Measurements from ENCODE around the gene PLD2. TPM values are rescaled to one million over a fixed set of nuclear protein-coding genes. Genes with fewer than 3 reads are reported as not detected.
"Not testable (repeated sequence)": the region's sequence is repeated elsewhere in the genome, so short reads cannot be mapped to it uniquely, and the experiment has no call there.

The PLD2 gene
- total RNA-seq, 1 experiment from 2014 or later = 24.3 TPM

DNA sequence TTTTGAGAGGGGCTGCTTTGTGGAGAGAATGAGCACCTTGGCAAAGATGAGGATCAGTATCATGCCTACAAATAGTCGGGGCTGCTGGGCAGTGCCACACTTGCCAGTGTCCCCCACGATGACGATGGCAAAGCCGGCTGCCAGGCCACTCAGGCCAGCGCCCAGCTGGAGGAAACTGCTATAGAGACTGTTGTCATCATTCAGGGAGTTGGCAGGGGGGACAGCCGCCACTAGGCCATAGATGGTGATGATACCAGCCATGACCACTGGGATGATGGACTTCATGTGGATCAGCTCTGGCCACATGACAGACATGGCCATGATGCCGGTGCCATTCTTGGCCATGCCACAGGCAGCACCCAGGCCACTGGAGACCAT, 50.0 kb downstream of the PLD2 start:
- no peaks in the 10 kb centered on the region for H3K27me3 ChIP-seq (ENCODE audit: low read length)
- H4K20me1 ChIP-seq (ENCODE audit: low read length) = no peaks in the 10 kb centered on the region
- ATAC-seq (no peak), DNase-seq (no peak)
- ChIA-PET POLR2A (ENCODE audit: unreplicated experiment) (no interaction called here), CTCF (no interaction called here)
- H3K27ac ChIP-seq (ENCODE audit: low read length) = no peak overlapping the region
- TF ChIP-seq, protein P1, sequence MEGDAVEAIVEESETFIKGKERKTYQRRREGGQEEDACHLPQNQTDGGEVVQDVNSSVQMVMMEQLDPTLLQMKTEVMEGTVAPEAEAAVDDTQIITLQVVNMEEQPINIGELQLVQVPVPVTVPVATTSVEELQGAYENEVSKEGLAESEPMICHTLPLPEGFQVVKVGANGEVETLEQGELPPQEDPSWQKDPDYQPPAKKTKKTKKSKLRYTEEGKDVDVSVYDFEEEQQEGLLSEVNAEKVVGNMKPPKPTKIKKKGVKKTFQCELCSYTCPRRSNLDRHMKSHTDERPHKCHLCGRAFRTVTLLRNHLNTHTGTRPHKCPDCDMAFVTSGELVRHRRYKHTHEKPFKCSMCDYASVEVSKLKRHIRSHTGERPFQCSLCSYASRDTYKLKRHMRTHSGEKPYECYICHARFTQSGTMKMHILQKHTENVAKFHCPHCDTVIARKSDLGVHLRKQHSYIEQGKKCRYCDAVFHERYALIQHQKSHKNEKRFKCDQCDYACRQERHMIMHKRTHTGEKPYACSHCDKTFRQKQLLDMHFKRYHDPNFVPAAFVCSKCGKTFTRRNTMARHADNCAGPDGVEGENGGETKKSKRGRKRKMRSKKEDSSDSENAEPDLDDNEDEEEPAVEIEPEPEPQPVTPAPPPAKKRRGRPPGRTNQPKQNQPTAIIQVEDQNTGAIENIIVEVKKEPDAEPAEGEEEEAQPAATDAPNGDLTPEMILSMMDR (conservative IDR thresholded peaks at IDR 0.05; ENCODE audit: low read depth, low read length) = no peak
- TF ChIP-seq EZH2 (IDR thresholded peaks at IDR 0.05; ENCODE audit: low read length, unreplicated experiment) (no peak), EZH2phosphoT487 (IDR thresholded peaks at IDR 0.05; ENCODE audit: borderline replicate concordance, low read length) (no peak)
- peaks cover 5% of the 10 kb centered on the region for H3F3A ChIP-seq (ENCODE audit: low read length, unreplicated experiment)
- no TSS peak for BruUV-seq (replicated peaks)
- H2AFZ ChIP-seq (ENCODE audit: low read length) = no peak overlapping the region
- peaks cover 62% of the 10 kb centered on the region for H3K79me2 ChIP-seq (ENCODE audit: low read length)
- no peak overlapping the region for H3K4me3 ChIP-seq (ENCODE audit: low read length)
- H3K9me2 ChIP-seq (replicated peaks; ENCODE audit: low read length) = no peaks in the 10 kb centered on the region
- peaks cover 6% of the 10 kb centered on the region; the same call in 1 of the 2 replicates for H3K36me3 ChIP-seq (ENCODE audit: low read depth, low read length)
- no peak overlapping the region for H3K9ac ChIP-seq (ENCODE audit: low read length)
- no peak overlapping the region for H3K4me2 ChIP-seq (ENCODE audit: low read length)
- H3K4me1 ChIP-seq (ENCODE audit: insufficient read depth, low read length) = peaks cover 22% of the 10 kb centered on the region
- intact Hi-C loops (cut with micrococcal nuclease) = no loop called here
- no peaks in the 10 kb centered on the region for H3K9me3 ChIP-seq (ENCODE audit: low read length)

DNA sequence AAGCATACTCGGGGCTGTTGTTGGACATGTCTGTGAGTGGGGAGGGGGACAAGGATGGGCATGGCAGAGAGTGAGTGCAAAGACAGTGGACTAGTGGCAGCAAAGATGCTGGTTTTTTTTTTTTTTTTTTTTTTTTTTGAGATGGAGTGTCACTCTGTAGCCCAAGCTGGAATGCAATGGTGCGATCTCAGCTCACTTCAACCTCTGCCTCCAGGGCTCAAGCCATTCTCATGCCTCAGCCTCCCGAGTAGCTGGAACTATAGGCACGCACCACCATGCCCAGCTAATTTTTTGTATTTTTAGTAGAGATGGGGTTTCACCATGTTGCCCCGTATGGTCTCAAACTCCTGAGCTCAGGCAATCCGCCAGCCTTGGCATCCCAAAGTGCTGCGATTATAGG, 50.4 kb downstream of the PLD2 start:
- H3K36me3 ChIP-seq (ENCODE audit: low read depth, low read length); H3K9ac ChIP-seq (ENCODE audit: low read length); H4K20me1 ChIP-seq (ENCODE audit: low read length); POLR2A ChIA-PET (ENCODE audit: unreplicated experiment); H3K27ac ChIP-seq (ENCODE audit: low read length); H3F3A ChIP-seq (ENCODE audit: low read length, unreplicated experiment); H3K9me2 ChIP-seq (replicated peaks; ENCODE audit: low read length); H3K4me3 ChIP-seq (ENCODE audit: low read length); ATAC-seq; H2AFZ ChIP-seq (ENCODE audit: low read length); CTCF ChIA-PET; BruUV-seq (replicated peaks); H3K9me3 ChIP-seq (ENCODE audit: low read length); DNase-seq; H3K27me3 ChIP-seq (ENCODE audit: low read length); intact Hi-C loops (cut with micrococcal nuclease); H3K4me2 ChIP-seq (ENCODE audit: low read length): not testable (repeated sequence)
- Histone ChIP-seq H3K79me2 (ENCODE audit: low read length) (peaks cover 61% of the 10 kb centered on the region), H3K4me1 (ENCODE audit: insufficient read depth, low read length) (peaks cover 18% of the 10 kb centered on the region)

DNA sequence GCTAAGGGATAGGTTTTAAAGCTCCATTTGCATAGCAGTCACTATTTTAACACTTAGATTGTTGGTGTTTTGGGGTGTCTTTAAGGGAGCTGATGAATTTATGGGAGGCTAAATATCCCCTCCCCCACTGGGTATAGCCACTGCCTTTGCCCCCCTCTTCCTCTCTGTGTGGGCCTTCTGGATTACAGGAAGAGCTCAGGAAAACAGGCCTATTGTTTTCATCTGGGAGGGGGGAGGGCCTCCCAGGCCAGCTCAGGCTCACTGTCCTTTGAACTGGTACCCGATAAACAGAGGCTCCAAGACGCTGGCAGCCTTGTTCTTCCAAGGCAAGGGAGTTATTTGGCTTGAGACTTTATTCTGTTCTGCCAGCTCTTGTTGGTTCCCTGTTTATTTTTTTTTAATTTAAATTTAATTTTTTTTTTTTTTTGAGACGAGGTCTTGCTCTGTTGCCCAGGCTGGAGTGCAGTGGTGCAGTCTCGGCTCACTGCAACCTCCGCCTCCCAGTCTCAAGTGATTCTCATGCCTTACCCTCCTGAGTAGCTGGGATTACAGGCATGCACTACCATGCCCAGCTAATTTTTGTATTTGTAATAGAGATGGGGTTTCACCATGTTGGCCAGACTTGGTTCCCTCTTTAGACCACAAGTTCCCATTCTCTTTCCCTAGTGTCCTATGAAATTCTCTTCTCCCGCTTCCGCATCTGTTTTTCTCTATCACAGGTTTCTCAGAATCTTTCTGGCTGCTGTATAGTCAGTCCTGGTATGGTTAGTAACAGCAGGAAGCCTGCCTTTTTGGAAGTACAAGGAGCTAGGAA, 51.3 kb downstream of the PLD2 start:
- Histone ChIP-seq H3K4me3 (ENCODE audit: low read length) (no peak overlapping the region), H3K9ac (ENCODE audit: low read length) (no peak overlapping the region), H3K79me2 (ENCODE audit: low read length) (peaks cover 57% of the 10 kb centered on the region), H3K9me2 (replicated peaks; ENCODE audit: low read length) (no peaks in the 10 kb centered on the region), H4K20me1 (ENCODE audit: low read length) (no peaks in the 10 kb centered on the region), H3K36me3 (ENCODE audit: low read depth, low read length) (peaks cover 6% of the 10 kb centered on the region; the same call in 1 of the 2 replicates), H3K4me2 (ENCODE audit: low read length) (peak overlapping the region; percentile 55), H2AFZ (ENCODE audit: low read length) (no peak overlapping the region), H3K27ac (ENCODE audit: low read length) (peak overlapping the region; percentile 48), H3K4me1 (ENCODE audit: insufficient read depth, low read length) (peaks cover 16% of the 10 kb centered on the region), H3K27me3 (ENCODE audit: low read length) (no peaks in the 10 kb centered on the region), H3F3A (ENCODE audit: low read length, unreplicated experiment) (no peaks in the 10 kb centered on the region), H3K9me3 (ENCODE audit: low read length) (no peaks in the 10 kb centered on the region)
- TF ChIP-seq, protein P1 (conservative IDR thresholded peaks at IDR 0.05; ENCODE audit: low read depth, low read length) = no peak
- TF ChIP-seq EZH2 (IDR thresholded peaks at IDR 0.05; ENCODE audit: low read length, unreplicated experiment) = no peak
- no peak for TF ChIP-seq EZH2phosphoT487 (IDR thresholded peaks at IDR 0.05; ENCODE audit: borderline replicate concordance, low read length)
- POLR2A ChIA-PET (ENCODE audit: unreplicated experiment) = interaction anchor here (0.5 kb wide), 1 partner anchor 10 kb away, joined by 4 read pairs; no protein-coding TSS in a partner anchor
- intact Hi-C loops (cut with micrococcal nuclease) = no loop called here
- peak; percentile 21 for DNase-seq
- ATAC-seq = peak; percentile 52; the same call in 1 of the 2 replicates
- CTCF ChIA-PET = no interaction called here
- BruUV-seq (replicated peaks) = no TSS peak
